ENCODE measurements around the gene CAPN14.

The CAPN14 gene

DNA sequence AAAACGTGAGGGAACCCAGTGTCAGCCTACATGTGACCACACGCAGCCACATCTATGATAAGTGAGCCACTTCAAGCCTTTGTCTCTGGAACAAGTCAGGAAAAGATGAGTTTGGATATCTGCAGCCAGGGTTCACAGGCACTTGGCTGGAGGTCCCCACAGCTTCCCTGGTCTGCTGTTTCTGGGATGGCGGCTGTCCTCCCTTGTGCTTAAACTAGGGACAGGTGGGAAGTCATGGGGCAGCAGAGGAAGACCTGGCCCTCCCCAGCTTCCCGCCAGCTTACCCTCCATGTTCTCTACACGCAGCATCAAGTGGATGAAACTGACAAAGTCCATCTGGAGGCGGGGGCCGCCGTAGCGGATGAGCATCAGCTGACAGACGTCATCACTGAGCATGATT is 40.6 kb downstream of the CAPN14 start:
- CTCF ChIA-PET, result interaction anchor here (2.3 kb wide), 1 partner anchor 157 kb away, joined by 9 read pairs; no protein-coding TSS in a partner anchor

DNA sequence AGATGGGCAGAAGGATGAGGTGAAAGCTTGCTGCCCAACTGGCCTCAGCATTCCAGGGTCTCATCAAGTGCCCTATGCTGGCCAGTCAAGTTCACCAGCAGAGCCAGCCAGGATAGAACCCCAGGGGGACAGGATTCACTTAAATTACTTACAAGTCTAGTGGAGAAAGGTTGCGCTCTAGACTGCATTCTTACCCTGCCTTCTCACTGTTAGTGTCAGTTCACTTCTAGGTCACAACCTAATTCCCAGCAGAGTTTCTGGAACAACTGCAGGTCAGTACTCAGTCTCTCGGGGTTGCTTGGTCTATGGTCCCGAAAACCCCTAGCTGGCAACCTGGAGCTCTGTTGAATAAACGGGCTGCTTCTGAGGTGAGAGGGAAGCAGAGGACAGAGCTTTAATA is 46.2 kb downstream of the CAPN14 start:
- ChIA-PET CTCF (interaction anchor here (0.7 to 6.1 kb wide), 13 partner anchors 8 to 560 kb away, joined by 3 to 89 read pairs (median 4); no protein-coding TSS in a partner anchor), POLR2A (no interaction called here)
- no peak for DNase-seq (ENCODE audit: low read depth, low spot score)
- TF ChIP-seq, protein P1, sequence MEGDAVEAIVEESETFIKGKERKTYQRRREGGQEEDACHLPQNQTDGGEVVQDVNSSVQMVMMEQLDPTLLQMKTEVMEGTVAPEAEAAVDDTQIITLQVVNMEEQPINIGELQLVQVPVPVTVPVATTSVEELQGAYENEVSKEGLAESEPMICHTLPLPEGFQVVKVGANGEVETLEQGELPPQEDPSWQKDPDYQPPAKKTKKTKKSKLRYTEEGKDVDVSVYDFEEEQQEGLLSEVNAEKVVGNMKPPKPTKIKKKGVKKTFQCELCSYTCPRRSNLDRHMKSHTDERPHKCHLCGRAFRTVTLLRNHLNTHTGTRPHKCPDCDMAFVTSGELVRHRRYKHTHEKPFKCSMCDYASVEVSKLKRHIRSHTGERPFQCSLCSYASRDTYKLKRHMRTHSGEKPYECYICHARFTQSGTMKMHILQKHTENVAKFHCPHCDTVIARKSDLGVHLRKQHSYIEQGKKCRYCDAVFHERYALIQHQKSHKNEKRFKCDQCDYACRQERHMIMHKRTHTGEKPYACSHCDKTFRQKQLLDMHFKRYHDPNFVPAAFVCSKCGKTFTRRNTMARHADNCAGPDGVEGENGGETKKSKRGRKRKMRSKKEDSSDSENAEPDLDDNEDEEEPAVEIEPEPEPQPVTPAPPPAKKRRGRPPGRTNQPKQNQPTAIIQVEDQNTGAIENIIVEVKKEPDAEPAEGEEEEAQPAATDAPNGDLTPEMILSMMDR (IDR thresholded peaks at IDR 0.05; ENCODE audit: insufficient read depth, low read length, missing control alignments), result no peak
- H3K4me3 ChIP-seq (ENCODE audit: low read depth, low read length), result no peak overlapping the region

More for the DNA sequence above, 40.6 kb downstream of the CAPN14 start:
- DNase-seq (ENCODE audit: low read depth, low spot score), result no peak
- TF ChIP-seq, protein P1 (IDR thresholded peaks at IDR 0.05; ENCODE audit: insufficient read depth, low read length, missing control alignments), result no peak
- no peak overlapping the region for H3K4me3 ChIP-seq (ENCODE audit: low read depth, low read length)
- POLR2A ChIA-PET, result no interaction called here

DNA sequence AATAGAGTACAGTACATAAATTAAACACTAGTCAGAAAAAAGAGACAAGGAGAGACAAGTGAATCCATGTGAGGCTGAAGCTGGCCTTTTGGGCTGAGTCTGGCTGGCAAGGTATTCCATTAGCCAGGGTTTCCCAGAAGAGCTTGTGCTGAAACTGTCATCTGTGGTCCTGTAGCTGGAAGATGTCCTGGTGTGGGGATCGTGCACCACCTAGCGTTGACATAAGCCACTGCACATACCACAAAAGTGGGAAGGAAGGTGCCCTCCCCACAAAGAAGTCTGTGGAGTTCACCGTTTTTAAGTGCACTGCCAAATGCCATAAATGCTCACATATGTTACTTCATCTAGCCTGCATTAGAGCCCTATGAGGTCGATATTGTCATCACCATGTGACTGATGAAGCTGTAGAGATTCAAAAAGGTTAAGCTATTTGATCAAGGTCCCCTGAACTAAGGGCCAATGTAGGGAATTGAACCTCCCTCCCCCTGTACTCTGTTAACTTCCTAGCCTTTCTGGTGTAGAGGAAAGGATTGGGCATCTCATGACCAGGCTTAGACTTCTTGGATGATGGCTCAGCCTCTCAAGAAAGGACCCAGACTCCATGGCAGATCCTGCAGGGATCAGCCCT is 47.1 kb downstream of the CAPN14 start:
- DNase-seq (ENCODE audit: low read depth, low spot score), result peak; percentile 5
- TF ChIP-seq, protein P1 (IDR thresholded peaks at IDR 0.05; ENCODE audit: insufficient read depth, low read length, missing control alignments), result peak; percentile 94
- POLR2A ChIA-PET, result no interaction called here
- CTCF ChIA-PET, result interaction anchor here (0.6 to 6.1 kb wide), 25 partner anchors 8 to 1005 kb away, joined by 3 to 89 read pairs (median 4); no protein-coding TSS in a partner anchor
- no peak overlapping the region for H3K4me3 ChIP-seq (ENCODE audit: low read depth, low read length)

DNA sequence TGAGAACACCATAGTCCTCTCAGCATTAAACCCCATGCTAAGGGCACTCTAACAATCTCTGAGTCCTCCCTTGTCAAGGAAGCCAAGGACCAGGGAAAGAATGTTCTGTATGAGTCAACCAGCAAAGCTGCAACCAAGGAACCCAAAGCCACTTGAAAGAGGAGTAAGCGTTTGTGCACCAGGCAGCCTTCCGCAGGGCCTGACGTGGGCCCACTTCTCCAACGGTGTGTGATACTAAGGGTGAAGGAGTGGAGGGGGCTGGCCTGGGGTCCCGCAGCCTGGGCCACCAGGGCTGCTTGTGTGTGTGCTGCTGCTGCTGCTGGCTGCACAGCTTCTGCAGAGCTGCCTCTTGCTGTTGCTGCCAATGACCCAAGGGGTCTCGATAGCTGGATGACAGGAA is 49.0 kb downstream of the CAPN14 start:
- TF ChIP-seq, protein P1 (IDR thresholded peaks at IDR 0.05; ENCODE audit: insufficient read depth, low read length, missing control alignments), result no peak
- no peak overlapping the region for H3K4me3 ChIP-seq (ENCODE audit: low read depth, low read length)
- CTCF ChIA-PET, result interaction anchor here (1.1 to 6.1 kb wide), 5 partner anchors 17 to 455 kb away, joined by 3 to 89 read pairs (median 24); no protein-coding TSS in a partner anchor
- POLR2A ChIA-PET, result no interaction called here
- no peak for DNase-seq (ENCODE audit: low read depth, low spot score)

DNA sequence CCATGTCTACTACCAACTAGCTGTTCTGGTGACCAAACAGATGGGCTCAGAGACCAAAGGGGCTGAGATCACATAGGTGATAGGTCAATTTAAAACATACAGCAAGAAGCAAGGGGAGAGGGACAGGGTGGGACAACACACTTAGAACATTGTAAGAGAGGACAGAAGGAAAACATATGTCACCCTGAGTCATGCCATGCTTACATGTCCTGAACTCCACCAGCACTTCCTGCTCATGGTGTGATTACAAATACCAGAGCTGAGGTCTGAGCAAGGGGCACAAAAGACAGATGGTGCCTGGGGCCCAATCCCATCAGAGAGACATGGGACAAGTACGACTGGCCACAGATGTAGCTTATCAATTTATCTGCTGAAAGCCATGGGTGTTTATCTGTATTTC is 50.4 kb downstream of the CAPN14 start:
- POLR2A ChIA-PET, result no interaction called here
- TF ChIP-seq, protein P1 (IDR thresholded peaks at IDR 0.05; ENCODE audit: insufficient read depth, low read length, missing control alignments), result no peak
- CTCF ChIA-PET, result interaction anchor here (0.7 to 2.1 kb wide), 6 partner anchors 10 to 167 kb away, joined by 3 to 9 read pairs (median 4); no protein-coding TSS in a partner anchor
- DNase-seq (ENCODE audit: low read depth, low spot score), result no peak
- no peak overlapping the region for H3K4me3 ChIP-seq (ENCODE audit: low read depth, low read length)

DNA sequence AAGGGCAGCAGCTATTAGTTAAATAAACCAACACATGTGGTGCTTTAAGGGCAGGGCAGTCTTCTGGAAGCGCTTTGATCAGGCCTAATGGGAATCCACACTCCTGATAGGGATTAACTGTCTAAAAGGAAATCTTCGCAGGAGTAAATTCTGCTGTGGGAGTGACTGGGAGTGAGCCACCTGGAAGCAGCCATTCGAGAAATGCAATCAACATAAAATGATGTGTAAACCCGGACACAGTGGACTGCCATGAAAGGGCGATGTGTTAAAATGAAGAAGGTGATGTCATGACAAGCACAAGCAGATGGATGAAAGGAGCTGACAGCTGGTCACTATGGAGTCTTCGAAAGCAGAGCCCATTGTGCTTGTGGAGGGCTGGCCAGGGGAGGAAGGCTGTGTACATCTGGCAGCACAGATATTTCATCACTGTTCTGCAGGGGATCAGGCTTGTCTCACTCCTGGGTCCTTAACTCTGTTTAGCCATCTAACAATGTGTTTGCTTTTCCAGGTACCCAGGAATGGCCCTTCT is 54.2 kb downstream of the CAPN14 start:
- TF ChIP-seq, protein P1 (IDR thresholded peaks at IDR 0.05; ENCODE audit: insufficient read depth, low read length, missing control alignments), result no peak
- POLR2A ChIA-PET, result no interaction called here

More for the DNA sequence above, 54.2 kb downstream of the CAPN14 start:
- no peak for DNase-seq (ENCODE audit: low read depth, low spot score)
- H3K4me3 ChIP-seq (ENCODE audit: low read depth, low read length), result no peak overlapping the region
- CTCF ChIA-PET, result interaction anchor here (1.0 to 1.5 kb wide), 2 partner anchors 9 to 170 kb away, joined by 3 to 5 read pairs; no protein-coding TSS in a partner anchor
